Measurements from ENCODE around the gene TMEM185B.
"Not testable (repeated sequence)": the region's sequence is repeated elsewhere in the genome, so short reads cannot be mapped to it uniquely, and the experiment has no call there.

TMEM185B gene

GRCh38 chr2:120223034-120223912, at the start of gene TMEM185B:
Gene TMEM185B (minus strand): TSS chr2:120223400. CDS start chr2:120222976, 424 bp downstream.
- no peak for DNase-seq (ENCODE audit: low read depth)

- no peak for DNase-seq (ENCODE audit: low read depth)
Measured at GRCh38 chr2:120271711-120272379, 48.6 kb upstream of the TMEM185B start.

GRCh38 chr2:120269816-120270215, 46.6 kb upstream of the TMEM185B start:
- no peak for DNase-seq (ENCODE audit: low read depth)

- DNase-seq (ENCODE audit: low read depth) = no peak
Measured at GRCh38 chr2:120269076-120269744, 46.0 kb upstream of the TMEM185B start.

GRCh38 chr2:120267348-120267747, 44.1 kb upstream of the TMEM185B start:
- no peak for DNase-seq (ENCODE audit: low read depth)

GRCh38 chr2:120265006-120265405, 41.8 kb upstream of the TMEM185B start:
- no peak for DNase-seq (ENCODE audit: low read depth)

GRCh38 chr2:120262761-120263428, 39.7 kb upstream of the TMEM185B start:
- no peak for DNase-seq (ENCODE audit: low read depth)

- DNase-seq (ENCODE audit: low read depth) = no peak
Measured at GRCh38 chr2:120262150-120262549, 39.0 kb upstream of the TMEM185B start.

- no peak for DNase-seq (ENCODE audit: low read depth)
Measured at GRCh38 chr2:120261387-120262006, 38.3 kb upstream of the TMEM185B start.

GRCh38 chr2:120260736-120261135, 37.5 kb upstream of the TMEM185B start:
- no peak for DNase-seq (ENCODE audit: low read depth)

- DNase-seq (ENCODE audit: low read depth) = not testable (repeated sequence)
Measured at GRCh38 chr2:120259939-120260338, 36.7 kb upstream of the TMEM185B start.

- DNase-seq (ENCODE audit: low read depth) = no peak
Measured at GRCh38 chr2:120258196-120258595, 35.0 kb upstream of the TMEM185B start.

- DNase-seq (ENCODE audit: low read depth) = no peak
Measured at GRCh38 chr2:120257522-120257921, 34.3 kb upstream of the TMEM185B start.

- DNase-seq (ENCODE audit: low read depth) = no peak
Measured at GRCh38 chr2:120256651-120257000, 33.4 kb upstream of the TMEM185B start.

- DNase-seq (ENCODE audit: low read depth) = no peak
Measured at GRCh38 chr2:120255986-120256650, 32.9 kb upstream of the TMEM185B start.

GRCh38 chr2:120255071-120255470, 31.9 kb upstream of the TMEM185B start:
- no peak for DNase-seq (ENCODE audit: low read depth)

- no peak for DNase-seq (ENCODE audit: low read depth)
Measured at GRCh38 chr2:120254178-120254577, 31.0 kb upstream of the TMEM185B start.

- DNase-seq (ENCODE audit: low read depth) = no peak
Measured at GRCh38 chr2:120253021-120253882, 30.1 kb upstream of the TMEM185B start.

- peak; percentile 90 for DNase-seq (ENCODE audit: low read depth)
Measured at GRCh38 chr2:120252225-120253020, 29.2 kb upstream of the TMEM185B start, which contains the start of gene RALB. Gene RALB (plus strand): TSS chr2:120252852. CDS start chr2:120278665, 25,813 bp downstream.

Measured in non-pigmented ciliary epithelial cell (primary cell).